Caco-2 (cell line): ENCODE data around the gene DMWD. TPM values are rescaled to one million over a fixed set of nuclear protein-coding genes. Genes with fewer than 3 reads are reported as not detected.

ENCODE experiments used
- BruUV-seq: library from RNA; stranded (reverse); fragments of 400-500 nt; replicated peaks from 2 replicates; lab custom pipeline; 2021; lab: Mats Ljungman, UMichigan
- CTCF ChIA-PET: fragments of 300-600 bp; sonication (Branson Sonifier 250); formaldehyde crosslinking; loops from one replicate; lab custom pipeline; 2022; ENCODE audit warnings: antibody characterized with exemption; lab: Charles Lee
- POLR2A ChIA-PET: fragments of 300-600 bp; sonication (Branson Sonifier 250); formaldehyde crosslinking; loops from one replicate; lab custom pipeline; 2022; ENCODE audit warnings: antibody characterized with exemption; lab: Charles Lee
- DNase-seq, 2 experiments: peaks; one replicate each; pipeline versions ENCODE4 v3.0.0 to v3.0.0-alpha.2; 2020 to 2022
- H3K27me3 ChIP-seq: replicated peaks from 2 replicates; pipeline ENCODE4 v1.6.0; 2011; ENCODE audit warnings: low read length; ENCODE audit not compliant: control insufficient read depth, insufficient read depth
- H3K36me3 ChIP-seq: 2 replicates; pipeline ENCODE4 v1.5.1; 2011; ENCODE audit warnings: low read length; ENCODE audit not compliant: control insufficient read depth, insufficient read depth
- H3K4me1 ChIP-seq: fragments of 250-450 bp; sonication (Bioruptor Pico); 2 replicates; pipeline ENCODE4 v1.5.1; 2020; ENCODE audit warnings: mild to moderate bottlenecking
- H3K4me3 ChIP-seq: 2 replicates; pipeline ENCODE4 v1.5.1; 2011; ENCODE audit warnings: low read depth, mild to moderate bottlenecking, control low read depth, low read length
- H3K9me3 ChIP-seq: fragments of 250-450 bp; sonication (Bioruptor Pico); 2 replicates; pipeline ENCODE4 v1.5.1; 2020; ENCODE audit warnings: mild to moderate bottlenecking, moderate library complexity
- H3K27ac Mint-ChIP-seq: one replicate; pipeline ENCODE4 v1.8.0; 2022; ENCODE audit warnings: mixed read lengths; ENCODE audit not compliant: unreplicated experiment
- H3K27me3 Mint-ChIP-seq: one replicate; pipeline ENCODE4 v1.8.0; 2022; ENCODE audit warnings: mixed read lengths; ENCODE audit not compliant: insufficient read depth, unreplicated experiment
- H3K36me3 Mint-ChIP-seq: one replicate; pipeline ENCODE4 v1.8.0; 2022; ENCODE audit warnings: mild to moderate bottlenecking, mixed read lengths; ENCODE audit not compliant: insufficient read depth, unreplicated experiment
- H3K4me1 Mint-ChIP-seq: one replicate; pipeline ENCODE4 v1.8.0; 2022; ENCODE audit warnings: low read depth, mixed read lengths; ENCODE audit not compliant: unreplicated experiment
- H3K4me3 Mint-ChIP-seq: one replicate; pipeline ENCODE4 v1.8.0; 2022; ENCODE audit warnings: mild to moderate bottlenecking, moderate library complexity, mixed read lengths; ENCODE audit not compliant: unreplicated experiment
- H3K9me3 Mint-ChIP-seq: one replicate; pipeline ENCODE4 v1.8.0; 2022; ENCODE audit warnings: mixed read lengths; ENCODE audit not compliant: unreplicated experiment
- intact Hi-C: fragments of 100-400 bp; cut with micrococcal nuclease; formaldehyde crosslinking; loops from one replicate; pipeline ENCODE4 v1.10.0; 2022; ENCODE audit not compliant: unreplicated experiment
- total RNA-seq: library from RNA; stranded (reverse); gene quantifications from 2 replicates; pipeline ENCODE4 v1.2.3, GENCODE V29; 2022
- TF ChIP-seq, protein P1 (sequence below), 2 experiments: fragments of 200-600 bp in 1 of 2; IDR thresholded peaks; 1 replicate in 1 of 2; 2 replicates in 1 of 2; pipeline versions ENCODE4 v1.5.1 to v1.8.0; 2011 to 2022; ENCODE audit warnings: antibody characterized with exemption in 1 of 2, control low read depth in 1 of 2, inconsistent platforms in 1 of 2, low read depth in 1 of 2, low read length in 1 of 2, mild to moderate bottlenecking in 1 of 2, moderate library complexity in 1 of 2; ENCODE audit not compliant: insufficient read depth in 1 of 2, severe bottlenecking in 1 of 2, unreplicated experiment in 1 of 2

The DMWD gene
- total RNA-seq, 1 experiment from 2014 or later: 76.3 TPM

- H3K27me3 ChIP-seq: no peaks in the 10 kb centered on the region
- no peak for DNase-seq
- H3K9me3 ChIP-seq: no peaks in the 10 kb centered on the region
- no peaks in the 10 kb centered on the region for H3K27me3 Mint-ChIP-seq
- BruUV-seq: no TSS peak
- peaks cover 13% of the 10 kb centered on the region for H3K36me3 ChIP-seq
- POLR2A ChIA-PET: interaction anchor here (0.8 kb wide), 1 partner anchor 34 kb away, joined by 3 read pairs; no protein-coding TSS in a partner anchor
- no peak overlapping the region for H3K27ac Mint-ChIP-seq
- no peaks in the 10 kb centered on the region for H3K4me1 ChIP-seq
- no peaks in the 10 kb centered on the region for H3K4me1 Mint-ChIP-seq
- TF ChIP-seq, protein P1, sequence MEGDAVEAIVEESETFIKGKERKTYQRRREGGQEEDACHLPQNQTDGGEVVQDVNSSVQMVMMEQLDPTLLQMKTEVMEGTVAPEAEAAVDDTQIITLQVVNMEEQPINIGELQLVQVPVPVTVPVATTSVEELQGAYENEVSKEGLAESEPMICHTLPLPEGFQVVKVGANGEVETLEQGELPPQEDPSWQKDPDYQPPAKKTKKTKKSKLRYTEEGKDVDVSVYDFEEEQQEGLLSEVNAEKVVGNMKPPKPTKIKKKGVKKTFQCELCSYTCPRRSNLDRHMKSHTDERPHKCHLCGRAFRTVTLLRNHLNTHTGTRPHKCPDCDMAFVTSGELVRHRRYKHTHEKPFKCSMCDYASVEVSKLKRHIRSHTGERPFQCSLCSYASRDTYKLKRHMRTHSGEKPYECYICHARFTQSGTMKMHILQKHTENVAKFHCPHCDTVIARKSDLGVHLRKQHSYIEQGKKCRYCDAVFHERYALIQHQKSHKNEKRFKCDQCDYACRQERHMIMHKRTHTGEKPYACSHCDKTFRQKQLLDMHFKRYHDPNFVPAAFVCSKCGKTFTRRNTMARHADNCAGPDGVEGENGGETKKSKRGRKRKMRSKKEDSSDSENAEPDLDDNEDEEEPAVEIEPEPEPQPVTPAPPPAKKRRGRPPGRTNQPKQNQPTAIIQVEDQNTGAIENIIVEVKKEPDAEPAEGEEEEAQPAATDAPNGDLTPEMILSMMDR (IDR thresholded peaks at IDR 0.05; ENCODE audit: insufficient read depth in 1 of 2, low read depth in 1 of 2, low read length in 1 of 2, severe bottlenecking in 1 of 2, unreplicated experiment in 1 of 2): no peak
- no peak overlapping the region for H3K4me3 ChIP-seq
- H3K4me3 Mint-ChIP-seq: no peak overlapping the region
- intact Hi-C loops: no loop called here
- peaks cover 83% of the 10 kb centered on the region for H3K36me3 Mint-ChIP-seq
- H3K9me3 Mint-ChIP-seq: no peaks in the 10 kb centered on the region
- CTCF ChIA-PET: interaction anchor here (0.5 to 1.7 kb wide), 2 partner anchors 10 to 23 kb away, joined by 4 to 14 read pairs; no protein-coding TSS in a partner anchor
Observed at GRCh38 chr19:45826934-45827333, 34.3 kb upstream of the DMWD start.

DNA sequence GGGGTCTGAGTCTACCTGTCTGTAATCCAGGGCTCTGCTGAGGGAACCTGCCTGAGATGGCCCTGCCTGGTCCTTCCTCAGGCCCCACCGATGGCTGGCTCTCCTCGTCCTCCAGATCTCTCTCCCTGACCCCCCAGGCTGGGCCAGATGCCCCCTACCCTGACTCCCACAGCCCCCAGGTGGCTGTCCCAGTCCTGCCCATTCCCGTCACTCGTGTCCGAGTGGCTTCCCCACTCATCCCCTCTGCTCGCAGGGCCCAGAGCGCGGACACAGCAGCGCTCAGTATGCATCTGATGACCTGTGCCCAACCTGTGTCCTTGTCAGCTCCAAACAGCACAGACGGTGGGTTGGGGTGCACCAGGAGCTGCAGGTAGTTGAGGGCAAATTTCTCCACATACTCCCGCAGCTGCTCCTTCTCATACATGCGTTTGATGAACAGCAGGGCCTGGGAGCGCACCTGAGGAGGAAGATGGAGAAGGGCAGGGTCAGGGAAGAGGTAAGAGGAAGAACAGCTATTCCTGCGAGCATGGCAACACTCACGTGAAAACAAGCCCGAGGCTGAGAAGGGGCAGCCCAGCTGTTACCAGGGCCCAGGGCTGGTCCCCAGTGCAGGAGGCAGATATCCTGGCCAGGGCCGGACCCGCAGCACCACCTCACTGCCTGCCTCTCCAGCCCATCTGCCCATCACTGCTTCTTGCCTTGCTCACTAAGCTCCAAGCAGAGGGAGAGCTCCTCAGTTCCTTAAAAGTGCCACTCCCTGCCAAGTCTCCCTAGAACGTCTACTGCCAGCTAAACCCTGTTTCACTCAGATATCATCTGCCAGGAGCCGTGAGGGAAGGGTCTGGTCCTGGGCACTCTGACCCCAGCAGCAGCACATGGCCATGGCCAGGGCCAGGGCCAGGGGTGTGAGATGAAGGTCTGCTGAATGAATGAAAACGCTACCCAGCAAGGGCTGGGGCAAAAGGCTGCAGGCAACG is 33.6 kb upstream of the DMWD start:
- Mint-ChIP-seq H3K27ac (peak overlapping the region; percentile 9), H3K27me3 (no peaks in the 10 kb centered on the region), H3K9me3 (no peaks in the 10 kb centered on the region), H3K36me3 (peaks cover 83% of the 10 kb centered on the region), H3K4me3 (no peak overlapping the region), H3K4me1 (no peaks in the 10 kb centered on the region)
- intact Hi-C loops: no loop called here
- Histone ChIP-seq H3K4me3 (no peak overlapping the region), H3K27me3 (no peaks in the 10 kb centered on the region), H3K9me3 (no peaks in the 10 kb centered on the region), H3K36me3 (peaks cover 7% of the 10 kb centered on the region), H3K4me1 (no peaks in the 10 kb centered on the region)
- ChIA-PET CTCF (interaction anchor here (1.7 kb wide), 1 partner anchor 9 kb away, joined by 14 read pairs; no protein-coding TSS in a partner anchor), POLR2A (no interaction called here)
- no TSS peak for BruUV-seq
- TF ChIP-seq, protein P1 (IDR thresholded peaks at IDR 0.05; ENCODE audit: insufficient read depth in 1 of 2, low read depth in 1 of 2, low read length in 1 of 2, severe bottlenecking in 1 of 2, unreplicated experiment in 1 of 2): no peak
- no peak for DNase-seq

GRCh38 chr19:45825263-45825605 is 32.6 kb upstream of the DMWD start:
- CTCF ChIA-PET: interaction anchor here (0.6 kb wide), 1 partner anchor 51 kb away, joined by 4 read pairs; no protein-coding TSS in a partner anchor
- intact Hi-C loops: no loop called here
- BruUV-seq: no TSS peak

More at GRCh38 chr19:45825263-45825605, 32.6 kb upstream of the DMWD start:
- H3K36me3 Mint-ChIP-seq: peaks cover 79% of the 10 kb centered on the region
- H3K27me3 Mint-ChIP-seq: no peaks in the 10 kb centered on the region
- Histone ChIP-seq H3K9me3 (no peaks in the 10 kb centered on the region), H3K4me3 (no peak overlapping the region), H3K4me1 (no peaks in the 10 kb centered on the region), H3K27me3 (no peaks in the 10 kb centered on the region), H3K36me3 (peaks cover 6% of the 10 kb centered on the region)
- H3K4me1 Mint-ChIP-seq: no peaks in the 10 kb centered on the region
- DNase-seq: no peak
- no peak overlapping the region for H3K4me3 Mint-ChIP-seq
- POLR2A ChIA-PET: no interaction called here
- TF ChIP-seq, protein P1 (IDR thresholded peaks at IDR 0.05; ENCODE audit: insufficient read depth in 1 of 2, low read depth in 1 of 2, low read length in 1 of 2, severe bottlenecking in 1 of 2, unreplicated experiment in 1 of 2): no peak
- no peaks in the 10 kb centered on the region for H3K9me3 Mint-ChIP-seq
- no peak overlapping the region for H3K27ac Mint-ChIP-seq
